ENCODE data around the gene HOXA9.

Gene HOXA9

DNA sequence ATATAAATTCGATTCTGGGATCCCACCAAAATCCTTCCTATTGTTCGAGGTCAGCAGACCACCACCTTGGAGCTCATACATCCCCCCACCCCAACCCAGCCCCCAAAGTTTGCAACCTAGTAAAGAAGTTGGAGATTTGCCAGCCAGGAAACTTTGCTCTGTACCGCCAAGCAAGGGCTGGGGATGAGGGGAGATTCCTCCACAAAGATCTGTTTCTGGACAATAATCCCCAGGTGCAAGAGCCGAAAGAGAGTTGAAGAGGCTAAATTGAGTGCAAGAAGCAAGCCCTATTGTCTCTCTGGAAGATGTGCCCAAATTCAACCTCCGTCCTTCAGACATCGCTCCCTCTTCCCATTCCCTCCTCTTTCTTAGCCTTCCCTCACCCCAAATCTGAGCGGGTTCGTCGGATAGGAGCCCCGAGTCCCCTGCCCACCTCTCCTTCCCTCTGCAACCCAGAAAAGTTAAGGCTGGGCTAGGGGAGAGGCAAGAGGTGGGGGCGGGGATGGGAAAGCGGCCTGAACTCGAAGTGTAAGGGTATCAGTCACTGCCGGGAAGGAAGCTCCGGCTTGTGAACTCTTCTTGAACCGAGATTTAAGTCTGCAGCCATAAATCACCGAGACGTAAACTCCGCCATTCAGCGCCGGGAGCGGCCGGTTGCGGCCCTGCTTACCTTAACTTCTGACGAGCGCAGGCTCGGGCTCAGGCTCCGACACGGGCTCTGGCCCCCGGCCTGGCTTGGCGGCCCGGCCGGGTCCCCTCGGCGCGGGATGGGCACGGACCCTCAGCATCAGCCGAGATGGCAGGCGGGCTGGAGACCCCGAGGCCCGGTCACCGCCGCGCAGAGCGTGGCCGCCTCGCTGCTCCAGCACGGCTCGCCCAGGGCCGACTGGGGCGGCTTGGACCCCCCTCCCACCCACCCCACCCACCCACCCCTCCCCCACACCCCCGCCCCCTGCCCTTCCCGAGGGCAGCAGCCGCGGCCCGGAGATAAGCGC, 52.1 kb downstream of the HOXA9 start:
- DNase-seq (ENCODE audit: low read depth in 2 of 2): no peak
